HG02759 (cell line): Measurements from ENCODE around the gene LRBA.
"Not testable (repeated sequence)": the region's sequence is repeated elsewhere in the genome, so short reads cannot be mapped to it uniquely, and the experiment has no call there.

Experiments used
- ATAC-seq: cut with Tn5 transposase; IDR thresholded peaks from one replicate; pipeline ENCODE4 v1.9.1; 2021; ENCODE audit warnings: mild to moderate bottlenecking, moderate library complexity; ENCODE audit not compliant: unreplicated experiment

The LRBA gene

DNA sequence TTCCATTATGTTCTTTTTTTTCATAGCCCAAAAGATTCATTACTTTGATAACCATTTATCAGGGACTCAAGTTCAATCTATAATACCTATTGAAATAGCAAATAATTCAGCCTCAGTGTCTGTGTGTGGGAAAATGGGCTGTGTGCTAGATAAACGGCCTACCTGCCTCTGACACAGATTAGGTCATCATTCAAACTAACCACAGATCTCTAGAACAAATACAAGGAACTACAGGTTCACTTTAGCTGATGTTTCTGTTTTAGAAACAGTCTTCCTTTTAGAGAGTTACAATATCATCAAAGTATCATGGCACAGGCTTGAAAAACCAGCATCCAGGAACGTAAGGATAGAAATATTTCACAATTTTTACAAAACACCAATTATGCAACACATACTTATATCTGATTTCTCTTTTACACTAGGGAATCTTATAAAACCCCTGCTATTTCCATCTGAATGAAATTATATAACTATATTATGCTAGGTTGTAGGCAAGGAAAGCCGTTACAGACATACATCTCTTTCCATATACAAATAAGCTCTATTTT is 489.7 kb downstream of the LRBA start:
- ATAC-seq, result no peak

- no peak for ATAC-seq
Observed at GRCh38 chr4:150518559-150518958, 496.5 kb downstream of the LRBA start.

DNA sequence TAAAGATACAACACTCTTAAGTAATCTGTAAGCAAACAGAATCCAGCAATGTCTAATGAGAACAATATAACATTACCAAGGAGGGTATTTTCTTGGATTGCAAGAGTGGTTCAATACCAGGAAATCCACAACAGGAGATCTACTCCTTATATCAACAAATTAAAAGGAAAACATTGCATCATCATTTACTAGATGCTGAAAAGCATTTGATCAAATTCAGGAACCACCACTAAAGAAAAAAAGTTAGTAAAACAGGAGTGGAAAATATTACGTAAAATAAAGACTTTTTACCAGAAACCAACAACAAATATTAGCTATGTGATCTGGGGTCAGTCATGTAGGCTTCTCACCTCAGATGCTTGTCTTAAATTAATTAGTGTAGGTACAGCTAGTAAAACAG is 499.9 kb downstream of the LRBA start:
- ATAC-seq, result no peak

DNA sequence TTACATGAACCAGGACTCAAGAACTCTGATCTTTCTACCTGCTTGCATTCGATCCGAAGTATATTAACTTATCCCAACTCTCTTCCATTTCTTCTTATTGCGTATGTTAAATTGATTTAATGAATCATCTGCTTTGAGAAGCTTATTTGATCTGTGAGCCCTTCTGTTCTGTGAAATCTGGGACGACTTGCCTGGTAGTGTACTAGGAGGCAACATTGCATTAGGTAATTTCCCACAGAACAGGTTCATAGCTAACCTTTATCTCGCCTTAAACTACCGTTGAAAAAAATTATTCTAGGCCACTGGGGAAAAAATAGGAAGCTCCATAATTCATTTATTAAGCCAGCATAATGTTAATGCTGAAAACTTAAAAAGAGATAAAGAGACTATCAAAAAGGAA is 500.4 kb downstream of the LRBA start:
- ATAC-seq, result no peak

DNA sequence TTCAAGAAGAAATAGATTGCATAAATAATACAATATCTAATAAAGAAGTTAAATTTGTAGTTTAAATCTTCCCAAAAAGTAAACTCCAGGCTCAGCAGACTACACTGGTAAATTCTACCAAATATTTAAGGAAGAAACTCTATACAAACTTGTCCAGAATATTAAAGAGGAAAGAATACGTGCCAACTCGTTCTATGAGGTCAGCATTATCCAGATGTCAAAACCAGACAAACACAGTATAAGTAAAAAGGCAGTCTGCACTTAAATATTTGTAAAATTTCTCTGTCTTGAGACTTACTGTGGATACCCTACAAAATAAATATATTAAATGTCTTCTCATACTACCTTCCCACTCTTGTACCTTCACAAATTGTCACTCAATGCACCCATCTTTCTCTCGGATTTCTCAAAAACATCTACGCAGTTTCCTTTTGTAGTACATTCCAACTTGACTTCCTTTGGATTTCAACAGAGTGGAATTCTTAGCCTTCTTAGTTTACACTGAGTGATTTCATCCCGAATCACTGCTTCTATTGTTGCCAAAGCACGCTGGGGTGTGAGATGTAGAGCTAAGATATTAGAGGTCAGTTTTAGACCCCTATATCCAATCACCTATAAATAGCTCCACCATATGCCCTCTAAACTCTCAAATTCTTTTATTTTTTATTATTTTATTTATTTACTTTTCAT is 504.8 kb downstream of the LRBA start:
- no peak for ATAC-seq

DNA sequence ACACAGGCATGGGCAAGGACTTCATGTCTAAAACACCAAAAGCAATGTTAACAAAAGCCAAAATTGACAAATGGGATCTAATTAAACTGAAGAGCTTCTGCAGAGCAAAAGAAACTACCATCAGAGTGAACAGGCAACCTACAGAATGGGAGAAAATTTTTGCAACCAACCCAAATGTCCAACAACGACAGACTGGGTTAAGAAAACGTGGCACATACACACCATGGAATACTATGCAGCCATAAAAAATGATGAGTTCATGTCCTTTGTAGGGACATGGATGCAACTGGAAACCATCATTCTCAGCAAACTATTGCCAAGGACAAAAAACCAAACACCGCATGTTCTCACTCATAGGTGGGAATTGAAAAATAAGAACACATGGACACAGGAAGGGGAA is 507.4 kb downstream of the LRBA start:
- ATAC-seq, result not testable (repeated sequence)

DNA sequence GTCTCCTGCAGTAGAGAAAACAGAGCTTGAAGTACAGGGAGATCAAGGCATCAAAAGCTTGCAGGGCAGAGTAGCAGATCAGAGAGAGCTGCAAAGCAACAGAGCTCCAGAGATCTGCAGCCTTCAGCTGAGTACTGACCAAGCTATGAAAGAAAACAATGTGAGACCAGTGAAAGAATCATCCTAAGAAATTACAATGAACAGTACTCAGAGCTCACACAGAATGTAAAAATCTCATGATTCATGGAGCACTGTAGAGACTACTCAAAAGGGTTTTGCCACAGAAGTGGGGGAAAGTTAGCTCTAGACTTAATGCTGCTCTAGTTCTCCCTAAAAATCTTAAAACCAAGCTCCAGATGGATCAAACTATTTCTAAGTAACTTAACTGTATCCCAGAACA is 513.1 kb downstream of the LRBA start:
- no peak for ATAC-seq

- ATAC-seq, result no peak
Observed at GRCh38 chr4:150501009-150501727, 513.9 kb downstream of the LRBA start.

GRCh38 chr4:150497612-150498011 is 517.5 kb downstream of the LRBA start:
- no peak for ATAC-seq

DNA sequence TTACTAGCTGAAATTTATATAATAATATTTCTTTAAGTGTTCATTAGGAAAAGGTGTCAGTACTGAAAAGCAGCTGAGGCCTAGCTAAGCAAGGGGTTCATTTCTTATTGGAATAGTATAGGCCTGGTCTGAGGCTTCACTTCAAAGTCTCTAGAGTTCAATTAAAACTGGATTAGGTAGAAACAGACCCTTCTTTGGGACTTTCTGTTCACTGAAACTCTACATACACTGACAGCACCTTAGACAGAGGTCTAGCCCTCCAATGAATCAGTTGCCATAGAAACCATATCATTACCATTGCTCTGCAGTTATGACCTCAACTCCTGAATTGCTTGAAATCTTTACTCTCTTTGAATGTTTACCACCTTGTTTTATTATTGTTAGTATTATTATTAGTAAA is 519.5 kb downstream of the LRBA start:
- ATAC-seq, result no peak

- no peak for ATAC-seq
Observed at GRCh38 chr4:150493851-150494250, 521.2 kb downstream of the LRBA start.

DNA sequence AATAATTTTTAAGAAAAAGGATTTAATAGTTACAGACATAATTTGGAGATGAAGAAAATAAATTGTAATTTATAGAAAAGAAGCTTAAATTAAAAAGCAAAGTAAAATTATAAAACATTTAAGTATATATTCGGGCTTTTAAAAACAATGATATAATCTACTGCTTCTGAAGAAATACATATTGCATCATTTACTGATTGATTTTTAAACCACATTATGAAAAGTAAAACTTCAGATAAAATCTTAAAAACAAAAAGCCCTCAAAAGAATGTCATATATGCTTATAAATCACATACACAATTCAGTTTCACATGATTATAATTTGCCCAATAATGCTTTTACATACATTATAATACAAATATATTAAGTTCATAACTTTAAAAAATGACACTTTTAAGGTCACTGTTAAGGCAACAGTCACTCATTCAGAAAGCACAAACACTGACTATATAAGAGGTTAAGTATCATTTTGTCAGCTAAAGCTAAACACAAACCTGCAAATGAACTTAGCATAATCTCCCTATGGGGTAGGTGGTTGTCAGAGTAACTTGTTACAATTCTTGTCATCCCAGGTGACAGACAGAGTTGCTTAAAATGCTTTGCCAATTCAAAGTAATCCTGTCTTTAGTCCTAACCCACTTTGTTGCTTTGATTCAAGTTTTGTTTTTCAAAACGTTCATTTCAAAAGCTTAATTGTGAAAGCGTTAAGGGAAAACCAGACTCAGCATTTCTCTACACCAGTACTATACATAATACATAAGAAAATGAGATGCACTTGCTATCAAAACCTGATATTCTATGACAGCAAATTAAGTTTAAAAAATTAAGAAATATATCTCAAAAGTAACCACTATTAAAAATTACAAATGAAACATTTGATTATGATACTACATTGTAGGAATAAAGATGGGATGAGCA is 523.7 kb downstream of the LRBA start:
- ATAC-seq, result no peak

GRCh38 chr4:150482581-150482980 is 532.5 kb downstream of the LRBA start:
- no peak for ATAC-seq

DNA sequence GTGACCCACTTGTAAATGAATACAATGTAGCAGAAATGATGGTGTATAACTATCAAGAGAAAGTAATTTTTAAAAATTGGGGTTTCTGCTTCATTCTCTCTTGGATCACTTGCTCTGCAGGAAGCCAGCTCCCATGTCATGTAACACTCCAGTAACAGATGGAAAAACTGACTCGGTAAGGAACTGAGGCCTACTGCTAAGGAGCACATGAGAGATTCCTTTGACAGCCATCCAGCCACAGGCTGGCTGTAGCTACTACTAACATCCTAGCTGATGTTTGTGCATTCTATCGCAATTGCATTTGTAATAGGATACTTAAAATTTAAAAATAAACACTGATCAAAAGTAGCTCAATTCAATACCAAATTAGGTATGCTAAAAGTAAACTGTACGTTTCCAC is 535.4 kb downstream of the LRBA start:
- no peak for ATAC-seq

GRCh38 chr4:150477869-150478268 is 537.2 kb downstream of the LRBA start:
- ATAC-seq, result no peak

DNA sequence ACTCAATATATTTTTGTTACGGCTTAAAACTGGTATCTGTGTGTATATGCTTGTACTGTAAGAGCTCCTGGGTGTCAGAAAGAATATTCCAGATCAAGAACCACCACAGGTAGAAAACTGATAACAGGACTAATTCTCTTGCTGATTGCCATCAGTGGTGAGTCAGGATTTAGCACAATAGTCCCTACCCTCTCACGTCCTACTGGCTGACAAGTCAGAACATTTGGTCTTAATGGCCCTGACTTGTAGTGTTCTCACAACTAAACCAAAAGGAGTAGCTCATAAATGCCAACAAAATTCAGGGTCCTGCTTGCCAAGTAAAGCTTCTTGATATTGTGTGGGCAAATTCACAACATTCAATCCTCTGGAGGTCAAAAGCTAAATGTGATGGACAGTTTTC is 538.3 kb downstream of the LRBA start:
- ATAC-seq, result no peak

- ATAC-seq, result no peak
Observed at GRCh38 chr4:150475763-150476162, 539.3 kb downstream of the LRBA start.

DNA sequence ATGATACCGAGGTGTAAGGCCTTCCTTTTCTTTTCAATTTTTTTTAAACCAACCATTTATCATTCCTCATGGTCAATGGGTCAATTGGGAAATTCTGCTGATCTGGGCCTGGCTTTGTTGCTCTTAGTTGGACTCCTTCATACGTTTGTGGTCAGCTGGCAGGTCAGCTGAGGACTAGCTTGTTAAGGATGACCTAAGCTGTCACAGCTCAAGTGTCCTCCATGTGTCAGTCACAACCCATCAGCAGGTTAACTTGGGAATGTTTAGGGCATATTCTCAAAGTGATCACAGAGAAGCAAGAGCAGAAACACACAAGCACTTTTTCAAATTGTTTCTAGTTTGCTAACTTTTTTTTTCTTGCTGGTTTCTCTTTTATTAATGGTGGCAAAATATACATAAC is 550.6 kb downstream of the LRBA start:
- ATAC-seq, result no peak

- no peak for ATAC-seq
Observed at GRCh38 chr4:150462743-150463142, 552.3 kb downstream of the LRBA start.

DNA sequence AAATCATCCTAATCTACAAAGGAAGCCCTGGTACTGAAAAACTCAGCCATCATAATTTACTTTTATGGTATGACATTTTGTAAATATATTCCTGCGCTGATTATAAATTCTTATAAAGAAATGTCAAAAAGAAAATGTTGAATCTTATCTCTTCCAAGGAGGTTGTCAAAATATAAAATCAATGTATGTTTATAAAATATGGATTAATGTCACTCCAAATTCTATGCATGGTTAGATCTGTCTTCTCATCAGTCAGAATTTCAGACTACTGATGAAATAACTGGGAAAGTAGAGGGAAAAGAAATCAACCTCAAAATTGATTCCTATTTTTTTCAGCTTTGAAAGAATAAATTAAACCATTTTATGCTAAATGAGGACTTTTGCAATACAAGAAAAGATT is 553.1 kb downstream of the LRBA start:
- ATAC-seq, result no peak

DNA sequence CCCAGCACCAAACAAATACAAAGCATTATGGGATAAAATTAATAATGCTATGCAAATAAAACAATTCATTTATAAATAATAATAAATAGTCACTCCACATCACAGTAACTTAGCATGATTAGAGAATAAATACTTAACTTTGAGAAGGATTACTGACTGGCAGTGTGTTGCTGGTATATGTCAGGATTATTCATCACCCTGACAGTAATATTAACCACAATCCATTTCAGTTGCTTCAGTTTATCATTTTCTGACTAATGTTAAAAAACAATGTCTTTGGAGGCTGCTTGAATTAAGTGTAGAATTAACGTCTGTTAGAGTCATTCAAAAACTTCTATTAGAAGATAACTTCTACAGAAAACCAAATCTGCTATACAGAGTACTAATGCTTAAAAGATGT is 557.3 kb downstream of the LRBA start:
- no peak for ATAC-seq
